ENCODE data around the gene RAB22A. TPM values are rescaled to one million over a fixed set of nuclear protein-coding genes. Genes with fewer than 3 reads are reported as not detected.
A peak's percentile ranks its signal among the peaks of the same experiment; 100 is the strongest.

Gene RAB22A
- total and polyA plus RNA-seq, 9 of the 15 experiments (the other 6 are each of a cell fraction or from before 2014, with no cell fraction given): 1.1 to 8.0 (median 6.7) TPM

- 0 out of 2 replicates have a peak, but pooled peaks have one; percentile 59 for TF ChIP-seq CBX5 (IDR thresholded peaks at IDR 0.05; ENCODE audit: borderline replicate concordance, low read depth)
- TF ChIP-seq ETV1 (tag; conservative IDR thresholded peaks at IDR 0.05; ENCODE audit: low read depth): peak; percentile 42; the same call in 1 of the 2 replicates
- no peak for TF ChIP-seq NFIX (CRISPR knock-in tag; IDR thresholded peaks at IDR 0.05; ENCODE audit: low read depth)
- TF ChIP-seq STAG1 (CRISPR knock-in tag; IDR thresholded peaks at IDR 0.05; ENCODE audit: borderline replicate concordance): no peak
- 0 out of 2 replicates have a peak, but pooled peaks have one; percentile 31 for TF ChIP-seq HMBOX1 (IDR thresholded peaks at IDR 0.05)
- TF ChIP-seq THAP7 (CRISPR knock-in tag; IDR thresholded peaks at IDR 0.05): no peak
- no peak for TF ChIP-seq GATAD2A (IDR thresholded peaks at IDR 0.05)
- TF ChIP-seq ZNF282 (CRISPR knock-in tag; IDR thresholded peaks at IDR 0.05): no peak
- peak; percentile 66 for TF ChIP-seq BCOR (IDR thresholded peaks at IDR 0.05)
- TF ChIP-seq ZZZ3 (IDR thresholded peaks at IDR 0.05): no peak
- no peak for TF ChIP-seq DIDO1 (tag; IDR thresholded peaks at IDR 0.05; ENCODE audit: low read depth)
- TF ChIP-seq, protein P1, sequence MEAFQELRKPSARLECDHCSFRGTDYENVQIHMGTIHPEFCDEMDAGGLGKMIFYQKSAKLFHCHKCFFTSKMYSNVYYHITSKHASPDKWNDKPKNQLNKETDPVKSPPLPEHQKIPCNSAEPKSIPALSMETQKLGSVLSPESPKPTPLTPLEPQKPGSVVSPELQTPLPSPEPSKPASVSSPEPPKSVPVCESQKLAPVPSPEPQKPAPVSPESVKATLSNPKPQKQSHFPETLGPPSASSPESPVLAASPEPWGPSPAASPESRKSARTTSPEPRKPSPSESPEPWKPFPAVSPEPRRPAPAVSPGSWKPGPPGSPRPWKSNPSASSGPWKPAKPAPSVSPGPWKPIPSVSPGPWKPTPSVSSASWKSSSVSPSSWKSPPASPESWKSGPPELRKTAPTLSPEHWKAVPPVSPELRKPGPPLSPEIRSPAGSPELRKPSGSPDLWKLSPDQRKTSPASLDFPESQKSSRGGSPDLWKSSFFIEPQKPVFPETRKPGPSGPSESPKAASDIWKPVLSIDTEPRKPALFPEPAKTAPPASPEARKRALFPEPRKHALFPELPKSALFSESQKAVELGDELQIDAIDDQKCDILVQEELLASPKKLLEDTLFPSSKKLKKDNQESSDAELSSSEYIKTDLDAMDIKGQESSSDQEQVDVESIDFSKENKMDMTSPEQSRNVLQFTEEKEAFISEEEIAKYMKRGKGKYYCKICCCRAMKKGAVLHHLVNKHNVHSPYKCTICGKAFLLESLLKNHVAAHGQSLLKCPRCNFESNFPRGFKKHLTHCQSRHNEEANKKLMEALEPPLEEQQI (IDR thresholded peaks at IDR 0.05): no peak
- no peak for TF ChIP-seq SIN3B (IDR thresholded peaks at IDR 0.05; ENCODE audit: low read depth)
- TF ChIP-seq TSC22D4 (tag; IDR thresholded peaks at IDR 0.05): no peak
- TF ChIP-seq, protein P2, sequence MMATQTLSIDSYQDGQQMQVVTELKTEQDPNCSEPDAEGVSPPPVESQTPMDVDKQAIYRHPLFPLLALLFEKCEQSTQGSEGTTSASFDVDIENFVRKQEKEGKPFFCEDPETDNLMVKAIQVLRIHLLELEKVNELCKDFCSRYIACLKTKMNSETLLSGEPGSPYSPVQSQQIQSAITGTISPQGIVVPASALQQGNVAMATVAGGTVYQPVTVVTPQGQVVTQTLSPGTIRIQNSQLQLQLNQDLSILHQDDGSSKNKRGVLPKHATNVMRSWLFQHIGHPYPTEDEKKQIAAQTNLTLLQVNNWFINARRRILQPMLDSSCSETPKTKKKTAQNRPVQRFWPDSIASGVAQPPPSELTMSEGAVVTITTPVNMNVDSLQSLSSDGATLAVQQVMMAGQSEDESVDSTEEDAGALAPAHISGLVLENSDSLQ (IDR thresholded peaks at IDR 0.05): peak; percentile 71
- TF ChIP-seq, protein P3, sequence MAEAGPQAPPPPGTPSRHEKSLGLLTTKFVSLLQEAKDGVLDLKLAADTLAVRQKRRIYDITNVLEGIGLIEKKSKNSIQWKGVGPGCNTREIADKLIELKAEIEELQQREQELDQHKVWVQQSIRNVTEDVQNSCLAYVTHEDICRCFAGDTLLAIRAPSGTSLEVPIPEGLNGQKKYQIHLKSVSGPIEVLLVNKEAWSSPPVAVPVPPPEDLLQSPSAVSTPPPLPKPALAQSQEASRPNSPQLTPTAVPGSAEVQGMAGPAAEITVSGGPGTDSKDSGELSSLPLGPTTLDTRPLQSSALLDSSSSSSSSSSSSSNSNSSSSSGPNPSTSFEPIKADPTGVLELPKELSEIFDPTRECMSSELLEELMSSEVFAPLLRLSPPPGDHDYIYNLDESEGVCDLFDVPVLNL (CRISPR knock-in tag; IDR thresholded peaks at IDR 0.05; ENCODE audit: low read depth): no peak
- TF ChIP-seq, protein P4, sequence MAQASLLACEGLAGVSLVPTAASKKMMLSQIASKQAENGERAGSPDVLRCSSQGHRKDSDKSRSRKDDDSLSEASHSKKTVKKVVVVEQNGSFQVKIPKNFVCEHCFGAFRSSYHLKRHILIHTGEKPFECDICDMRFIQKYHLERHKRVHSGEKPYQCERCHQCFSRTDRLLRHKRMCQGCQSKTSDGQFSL (CRISPR knock-in tag; IDR thresholded peaks at IDR 0.05): no peak
- TF ChIP-seq, protein P4 (tag; IDR thresholded peaks at IDR 0.05): no peak
- TF ChIP-seq, protein P5, sequence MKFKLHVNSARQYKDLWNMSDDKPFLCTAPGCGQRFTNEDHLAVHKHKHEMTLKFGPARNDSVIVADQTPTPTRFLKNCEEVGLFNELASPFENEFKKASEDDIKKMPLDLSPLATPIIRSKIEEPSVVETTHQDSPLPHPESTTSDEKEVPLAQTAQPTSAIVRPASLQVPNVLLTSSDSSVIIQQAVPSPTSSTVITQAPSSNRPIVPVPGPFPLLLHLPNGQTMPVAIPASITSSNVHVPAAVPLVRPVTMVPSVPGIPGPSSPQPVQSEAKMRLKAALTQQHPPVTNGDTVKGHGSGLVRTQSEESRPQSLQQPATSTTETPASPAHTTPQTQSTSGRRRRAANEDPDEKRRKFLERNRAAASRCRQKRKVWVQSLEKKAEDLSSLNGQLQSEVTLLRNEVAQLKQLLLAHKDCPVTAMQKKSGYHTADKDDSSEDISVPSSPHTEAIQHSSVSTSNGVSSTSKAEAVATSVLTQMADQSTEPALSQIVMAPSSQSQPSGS (CRISPR knock-in tag; IDR thresholded peaks at IDR 0.05): no peak
- TF ChIP-seq ZBTB17 (CRISPR knock-in tag; IDR thresholded peaks at IDR 0.05): no peak
- no peak for TF ChIP-seq TAF9B (IDR thresholded peaks at IDR 0.05; ENCODE audit: partially characterized antibody)
Observed at GRCh38 chr20:58389968-58390658, 80.6 kb downstream of the RAB22A start (continued).
